ENCODE data around the gene TNPO3. TPM values are rescaled to one million over a fixed set of nuclear protein-coding genes. Genes with fewer than 3 reads are reported as not detected.

TNPO3 gene
- total RNA-seq, 4 donors from 2014 or later: 29.9 to 41.6 (median 37.8) TPM

- H3K27me3 ChIP-seq: peaks cover 22% of the 10 kb centered on the region
- peak overlapping the region; percentile 54 to 85 (median 71) for H3K27ac ChIP-seq
These were observed 116.3 kb downstream of the TNPO3 start for GRCh38 chr7:128938544-128939074.

GRCh38 chr7:128937647-128938543 is 117.0 kb downstream of the TNPO3 start, which contains the start of gene IRF5:
TSS of gene IRF5 (plus strand) at chr7:128937927. CDS start at chr7:128942082, 4,155 bp downstream.
- peak within 1 kb of the TSS; percentile 40 to 72 (median 61) for H3K4me3 ChIP-seq
- intact Hi-C loops (cut with DNase I; ENCODE audit: low total_unique reads) (no loop called here), in situ Hi-C loops (cut with MboI; ENCODE audit: low pct_ligation_motif_present in 1 of 4, low pct_unique_long_range_greater_than_20kb in 1 of 4, low sequenced_read_pairs in 3 of 4) (no loop called here)
- peak within 1 kb of the TSS; percentile 54 to 85 (median 71) for H3K27ac ChIP-seq
- 1% methylated on average over 51 of the region's 83 CpGs; no CpG with 5 or more reads in 1 of the 2 donors for WGBS, 2 donors (ENCODE audit: low coverage in 1 of 2)
- TF ChIP-seq EP300 (IDR thresholded peaks at IDR 0.05; ENCODE audit: low read depth) (no peak), POLR2AphosphoS5 (IDR thresholded peaks at IDR 0.05) (peak in 1 of 3 donors; percentile 28), CTCF (IDR thresholded peaks at IDR 0.05) (no peak), POLR2A (IDR thresholded peaks at IDR 0.05) (peak; percentile 12)
- H3K9me3 ChIP-seq: no peaks in the 10 kb centered on the region
- peak; percentile 81 for DNase-seq
- H3K27me3 ChIP-seq: peaks cover 22% of the 10 kb centered on the region
- peaks cover 4 to 42% (median 20%) of the 10 kb centered on the region in 4 donors for H3K4me1 ChIP-seq
- no peaks in the 10 kb centered on the region for H3K36me3 ChIP-seq

More at GRCh38 chr7:128938544-128939074, 116.3 kb downstream of the TNPO3 start:
- intact Hi-C loops (cut with DNase I; ENCODE audit: low total_unique reads) (no loop called here), in situ Hi-C loops (cut with MboI; ENCODE audit: low pct_ligation_motif_present in 1 of 4, low pct_unique_long_range_greater_than_20kb in 1 of 4, low sequenced_read_pairs in 3 of 4) (no loop called here)
- peak; percentile 55 for DNase-seq
- Histone ChIP-seq H3K4me1 (peaks cover 4 to 39% (median 20%) of the 10 kb centered on the region in 4 donors), H3K36me3 (no peaks in the 10 kb centered on the region), H3K9me3 (no peaks in the 10 kb centered on the region), H3K4me3 (peak overlapping the region; percentile 40 to 72 (median 61))
- 0 to 3% methylated on average over 1 to 22 of the region's 30 CpGs for WGBS, 2 donors (ENCODE audit: low coverage in 1 of 2)
- TF ChIP-seq POLR2AphosphoS5 (IDR thresholded peaks at IDR 0.05): no peak
- TF ChIP-seq EP300 (IDR thresholded peaks at IDR 0.05; ENCODE audit: low read depth): no peak
- TF ChIP-seq CTCF (IDR thresholded peaks at IDR 0.05): no peak
- TF ChIP-seq POLR2A (IDR thresholded peaks at IDR 0.05): no peak

- 60 to 79% methylated on average over 2 to 11 of the region's 17 CpGs for WGBS, 2 donors (ENCODE audit: low coverage in 1 of 2)
- H3K27me3 ChIP-seq: peaks cover 22% of the 10 kb centered on the region
- peak overlapping the region in 2 of 4 donors; percentile 63 to 72 for H3K4me3 ChIP-seq
- TF ChIP-seq EP300 (IDR thresholded peaks at IDR 0.05; ENCODE audit: low read depth) (no peak), POLR2AphosphoS5 (IDR thresholded peaks at IDR 0.05) (no peak), POLR2A (IDR thresholded peaks at IDR 0.05) (no peak), CTCF (IDR thresholded peaks at IDR 0.05) (no peak)
- peaks cover 4 to 47% (median 20%) of the 10 kb centered on the region in 4 donors for H3K4me1 ChIP-seq
- peak overlapping the region; percentile 54 to 85 (median 71) for H3K27ac ChIP-seq
- intact Hi-C loops (cut with DNase I; ENCODE audit: low total_unique reads): no loop called here
- in situ Hi-C loops (cut with MboI; ENCODE audit: low pct_ligation_motif_present in 1 of 4, low pct_unique_long_range_greater_than_20kb in 1 of 4, low sequenced_read_pairs in 3 of 4): no loop called here
- H3K9me3 ChIP-seq: no peaks in the 10 kb centered on the region
- no peak for DNase-seq
- H3K36me3 ChIP-seq: no peaks in the 10 kb centered on the region
These were observed 117.7 kb downstream of the TNPO3 start for GRCh38 chr7:128937271-128937646.

- DNase-seq: no peak
- no peak overlapping the region for H3K4me3 ChIP-seq
- in situ Hi-C loops (cut with MboI; ENCODE audit: low pct_ligation_motif_present in 1 of 4, low pct_unique_long_range_greater_than_20kb in 1 of 4, low sequenced_read_pairs in 3 of 4) (no loop called here), intact Hi-C loops (cut with DNase I; ENCODE audit: low total_unique reads) (no loop called here)
- peaks cover 22% of the 10 kb centered on the region for H3K27me3 ChIP-seq
- peaks cover 4 to 47% (median 20%) of the 10 kb centered on the region in 4 donors for H3K4me1 ChIP-seq
- H3K36me3 ChIP-seq: no peaks in the 10 kb centered on the region
- WGBS, 2 donors (ENCODE audit: low coverage in 1 of 2): 90% methylated on average over 2 to 4 of the region's 4 CpGs
- TF ChIP-seq POLR2AphosphoS5 (IDR thresholded peaks at IDR 0.05) (no peak), CTCF (IDR thresholded peaks at IDR 0.05) (no peak), POLR2A (IDR thresholded peaks at IDR 0.05) (no peak), EP300 (IDR thresholded peaks at IDR 0.05; ENCODE audit: low read depth) (no peak)
- peak overlapping the region in 1 of 4 donors; percentile 75 for H3K27ac ChIP-seq
- H3K9me3 ChIP-seq: no peaks in the 10 kb centered on the region
These were observed 118.1 kb downstream of the TNPO3 start for GRCh38 chr7:128936798-128937197.
